ENCODE data around the gene ADAMTSL5.

GRCh38 chr19:1521636-1522035 is 8.8 kb upstream of the ADAMTSL5 start:
- TF ChIP-seq CTCF (IDR thresholded peaks at IDR 0.05): no peak
- no peak for TF ChIP-seq ZFX (IDR thresholded peaks at IDR 0.05; ENCODE audit: borderline replicate concordance)

All from 22Rv1 (cell line).